ENCODE measurements around the gene MAGEA2.
"Not testable (repeated sequence)": the region's sequence is repeated elsewhere in the genome, so short reads cannot be mapped to it uniquely, and the experiment has no call there.

DNA sequence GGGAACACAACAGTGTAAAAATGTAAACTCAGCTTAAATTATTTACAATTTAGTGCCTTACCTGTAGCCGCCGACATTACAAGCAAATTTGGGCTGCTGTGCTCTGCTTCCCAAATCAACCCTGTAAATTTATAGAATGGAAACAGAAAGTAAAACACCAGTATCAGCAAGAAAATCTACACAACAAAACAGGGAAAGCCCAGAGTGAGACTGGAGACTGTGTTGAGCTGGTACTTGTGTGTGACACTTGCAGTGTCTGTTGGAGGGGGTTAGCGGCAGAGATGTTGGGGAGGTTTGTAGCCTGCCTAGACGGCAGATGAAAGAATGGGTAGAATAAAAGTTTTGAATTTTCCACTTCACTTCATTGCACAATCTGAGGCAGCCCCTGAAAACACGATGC, 40.4 kb downstream of the MAGEA2 start:
- not testable (repeated sequence) for TF ChIP-seq JUN (IDR thresholded peaks at IDR 0.05; ENCODE audit: borderline replicate concordance, insufficient read depth, insufficient read length, low read depth); POLR2AphosphoS5 (IDR thresholded peaks at IDR 0.05; ENCODE audit: insufficient read depth, low read depth, low read length); MYC (IDR thresholded peaks at IDR 0.05; ENCODE audit: low read depth, low read length)
- TF ChIP-seq, protein P1, sequence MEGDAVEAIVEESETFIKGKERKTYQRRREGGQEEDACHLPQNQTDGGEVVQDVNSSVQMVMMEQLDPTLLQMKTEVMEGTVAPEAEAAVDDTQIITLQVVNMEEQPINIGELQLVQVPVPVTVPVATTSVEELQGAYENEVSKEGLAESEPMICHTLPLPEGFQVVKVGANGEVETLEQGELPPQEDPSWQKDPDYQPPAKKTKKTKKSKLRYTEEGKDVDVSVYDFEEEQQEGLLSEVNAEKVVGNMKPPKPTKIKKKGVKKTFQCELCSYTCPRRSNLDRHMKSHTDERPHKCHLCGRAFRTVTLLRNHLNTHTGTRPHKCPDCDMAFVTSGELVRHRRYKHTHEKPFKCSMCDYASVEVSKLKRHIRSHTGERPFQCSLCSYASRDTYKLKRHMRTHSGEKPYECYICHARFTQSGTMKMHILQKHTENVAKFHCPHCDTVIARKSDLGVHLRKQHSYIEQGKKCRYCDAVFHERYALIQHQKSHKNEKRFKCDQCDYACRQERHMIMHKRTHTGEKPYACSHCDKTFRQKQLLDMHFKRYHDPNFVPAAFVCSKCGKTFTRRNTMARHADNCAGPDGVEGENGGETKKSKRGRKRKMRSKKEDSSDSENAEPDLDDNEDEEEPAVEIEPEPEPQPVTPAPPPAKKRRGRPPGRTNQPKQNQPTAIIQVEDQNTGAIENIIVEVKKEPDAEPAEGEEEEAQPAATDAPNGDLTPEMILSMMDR (IDR thresholded peaks at IDR 0.05; ENCODE audit: extremely low read depth in 1 of 2, insufficient read depth in 1 of 2, low read depth in 1 of 2, low read length in 2 of 2): not testable (repeated sequence)

Data from endothelial cell of umbilical vein (primary cell).